ENCODE data around the gene ZNF597. TPM values are rescaled to one million over a fixed set of nuclear protein-coding genes. Genes with fewer than 3 reads are reported as not detected.

The ZNF597 gene
- total RNA-seq, 3 donors from 2014 or later = 2.1 to 3.6 (median 2.8) TPM

DNA sequence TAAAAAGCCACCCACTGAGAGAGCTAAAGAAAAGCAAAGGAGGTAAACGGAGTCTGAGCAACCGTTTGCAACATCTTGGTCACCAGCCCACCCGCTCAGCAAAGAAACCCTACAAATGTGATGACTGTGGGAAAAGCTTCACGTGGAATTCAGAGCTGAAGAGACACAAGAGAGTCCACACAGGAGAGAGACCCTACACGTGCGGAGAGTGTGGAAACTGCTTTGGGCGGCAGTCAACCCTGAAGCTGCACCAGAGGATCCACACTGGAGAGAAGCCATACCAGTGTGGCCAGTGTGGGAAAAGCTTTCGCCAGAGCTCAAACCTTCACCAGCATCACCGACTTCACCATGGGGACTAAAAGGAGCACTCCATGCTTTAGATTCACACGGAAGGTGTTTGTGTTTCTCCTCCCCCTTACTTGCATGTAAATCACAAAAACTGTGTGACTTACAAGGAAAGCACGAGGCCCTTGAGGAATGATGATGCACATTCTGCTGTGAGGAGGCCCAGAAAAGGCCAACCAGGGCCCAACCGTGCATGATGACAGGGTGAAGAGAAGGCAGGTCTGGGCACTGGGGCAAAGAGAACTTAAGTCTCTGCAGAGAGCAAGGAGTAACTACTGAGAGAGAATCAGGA is 34.6 kb downstream of the ZNF597 start:
- Histone ChIP-seq H3K36me3 (peaks cover 13% of the 10 kb centered on the region), H3K27ac (no peak overlapping the region), H3K27me3 (no peaks in the 10 kb centered on the region), H3K4me3 (no peak overlapping the region), H3K9me3 (peaks cover 93 to 99% of the 10 kb centered on the region in 2 donors), H3K4me1 (no peaks in the 10 kb centered on the region)
- intact Hi-C loops (cut with DNase I; ENCODE audit: low total_unique reads) = no loop called here
- no peak for DNase-seq (ENCODE audit: low spot score in 2 of 2)
- TF ChIP-seq, protein P1, sequence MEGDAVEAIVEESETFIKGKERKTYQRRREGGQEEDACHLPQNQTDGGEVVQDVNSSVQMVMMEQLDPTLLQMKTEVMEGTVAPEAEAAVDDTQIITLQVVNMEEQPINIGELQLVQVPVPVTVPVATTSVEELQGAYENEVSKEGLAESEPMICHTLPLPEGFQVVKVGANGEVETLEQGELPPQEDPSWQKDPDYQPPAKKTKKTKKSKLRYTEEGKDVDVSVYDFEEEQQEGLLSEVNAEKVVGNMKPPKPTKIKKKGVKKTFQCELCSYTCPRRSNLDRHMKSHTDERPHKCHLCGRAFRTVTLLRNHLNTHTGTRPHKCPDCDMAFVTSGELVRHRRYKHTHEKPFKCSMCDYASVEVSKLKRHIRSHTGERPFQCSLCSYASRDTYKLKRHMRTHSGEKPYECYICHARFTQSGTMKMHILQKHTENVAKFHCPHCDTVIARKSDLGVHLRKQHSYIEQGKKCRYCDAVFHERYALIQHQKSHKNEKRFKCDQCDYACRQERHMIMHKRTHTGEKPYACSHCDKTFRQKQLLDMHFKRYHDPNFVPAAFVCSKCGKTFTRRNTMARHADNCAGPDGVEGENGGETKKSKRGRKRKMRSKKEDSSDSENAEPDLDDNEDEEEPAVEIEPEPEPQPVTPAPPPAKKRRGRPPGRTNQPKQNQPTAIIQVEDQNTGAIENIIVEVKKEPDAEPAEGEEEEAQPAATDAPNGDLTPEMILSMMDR (IDR thresholded peaks at IDR 0.05) = no peak
- peak in 1 of 3 donors; percentile 15 for TF ChIP-seq POLR2AphosphoS5 (IDR thresholded peaks at IDR 0.05)
- TF ChIP-seq POLR2A (IDR thresholded peaks at IDR 0.05) = no peak

DNA sequence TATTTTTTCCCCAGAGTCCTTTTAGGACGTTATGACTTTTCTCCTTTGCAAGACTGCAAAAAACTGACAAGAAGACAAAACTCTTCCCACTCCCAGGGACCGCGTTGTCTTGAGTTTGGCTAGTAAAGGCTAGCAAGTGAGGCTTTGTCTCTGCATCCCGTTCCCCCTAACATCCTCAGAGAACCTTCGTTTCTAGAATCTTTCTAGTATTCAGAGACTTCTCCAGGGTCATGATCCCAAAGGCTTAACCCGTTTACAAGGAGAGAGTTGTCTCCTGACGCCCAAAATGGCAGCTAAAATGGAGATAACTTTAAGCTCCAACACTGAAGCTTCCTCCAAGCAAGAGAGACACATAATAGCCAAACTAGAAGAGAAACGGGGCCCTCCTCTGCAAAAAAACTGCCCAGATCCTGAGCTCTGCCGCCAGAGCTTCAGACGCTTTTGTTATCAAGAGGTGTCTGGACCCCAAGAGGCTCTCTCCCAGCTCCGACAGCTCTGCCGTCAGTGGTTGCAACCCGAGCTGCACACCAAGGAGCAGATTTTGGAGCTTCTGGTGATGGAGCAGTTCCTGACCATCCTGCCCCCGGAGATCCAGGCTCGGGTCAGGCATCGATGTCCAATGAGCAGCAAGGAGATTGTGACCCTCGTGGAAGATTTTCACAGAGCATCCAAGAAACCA is 41.4 kb downstream of the ZNF597 start:
- Histone ChIP-seq H3K4me3 (peak overlapping the region; percentile 86 to 98 (median 95)), H3K4me1 (no peaks in the 10 kb centered on the region), H3K27me3 (no peaks in the 10 kb centered on the region), H3K9me3 (peaks cover 39 to 47% of the 10 kb centered on the region in 2 donors), H3K36me3 (peaks cover 8% of the 10 kb centered on the region), H3K27ac (peak overlapping the region; percentile 91 to 95)
- no peak for DNase-seq (ENCODE audit: low spot score in 2 of 2)
- intact Hi-C loops (cut with DNase I; ENCODE audit: low total_unique reads) = no loop called here
- TF ChIP-seq, protein P1 (IDR thresholded peaks at IDR 0.05) = no peak
- TF ChIP-seq POLR2AphosphoS5 (IDR thresholded peaks at IDR 0.05) (no peak), POLR2A (IDR thresholded peaks at IDR 0.05) (no peak)

DNA sequence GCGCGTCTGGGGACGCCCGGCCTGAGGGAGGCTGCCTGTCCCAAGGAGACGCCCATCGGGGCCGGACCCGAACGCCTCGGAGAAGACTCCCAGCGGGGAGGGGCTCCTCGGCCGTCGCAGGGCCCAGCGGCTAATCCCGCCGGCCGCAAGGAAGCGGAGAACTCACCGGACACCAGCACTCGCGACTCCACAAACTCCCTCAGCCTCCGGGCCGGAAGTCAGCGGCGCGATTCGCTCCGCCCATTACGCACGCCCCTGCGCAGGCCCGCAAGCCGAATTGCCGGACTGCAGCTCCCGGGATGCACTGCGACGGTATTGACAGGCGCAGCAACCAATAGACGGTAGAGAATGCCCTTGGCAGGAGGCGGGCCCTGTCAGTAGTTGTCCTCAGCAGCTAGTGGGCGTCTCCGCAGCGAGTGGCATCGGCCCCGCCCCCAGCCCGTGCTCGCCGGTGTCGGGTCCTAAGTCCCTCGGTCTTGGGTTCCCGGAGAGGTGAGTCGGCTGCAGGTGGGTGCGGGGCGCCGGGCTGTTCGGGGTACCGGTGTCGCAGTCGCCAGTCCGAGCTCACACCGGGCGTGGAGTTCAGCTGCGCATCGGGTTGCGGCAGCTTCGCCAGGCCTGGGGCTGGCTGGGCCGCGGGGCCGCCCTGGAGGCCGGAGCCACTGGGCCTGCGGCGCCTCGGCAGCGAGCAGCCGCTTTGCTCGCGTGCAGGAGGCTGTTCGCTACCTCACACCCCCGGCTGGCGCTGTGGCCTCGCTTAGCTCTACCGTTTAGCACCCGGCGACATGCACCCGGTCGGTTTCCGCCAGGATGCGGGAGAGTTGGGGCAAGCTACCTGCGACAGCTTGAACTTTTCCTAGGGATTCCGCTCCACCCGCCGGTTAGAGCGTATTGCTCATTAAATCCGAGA is 42.3 kb downstream of the ZNF597 start, which contains the start of the genes ZNF174 and ZSCAN32:
ZNF174 (plus strand) TSS at position 437 of the 910 bp plus-strand sequence. CDS start 790 bp downstream, outside the sequence.
ZSCAN32 (minus strand) TSS at position 226 of the 910 bp plus-strand sequence. CDS start 3,447 bp downstream, outside the sequence.
- H3K9me3 ChIP-seq = peaks cover 38 to 47% of the 10 kb centered on the region in 2 donors
- peak within 1 kb of the TSS; percentile 86 to 98 (median 95) for H3K4me3 ChIP-seq
- peak within 1 kb of the TSS; percentile 91 to 95 for H3K27ac ChIP-seq
- intact Hi-C loops (cut with DNase I; ENCODE audit: low total_unique reads) = no loop called here
- no peaks in the 10 kb centered on the region for H3K4me1 ChIP-seq
- TF ChIP-seq POLR2A (IDR thresholded peaks at IDR 0.05) (no peak), POLR2AphosphoS5 (IDR thresholded peaks at IDR 0.05) (peak; percentile 56 to 81 (median 58))
- TF ChIP-seq, protein P1 (IDR thresholded peaks at IDR 0.05) = no peak
- no peaks in the 10 kb centered on the region for H3K27me3 ChIP-seq
- peak; percentile 98 to 99 for DNase-seq (ENCODE audit: low spot score in 2 of 2)
- H3K36me3 ChIP-seq = peaks cover 10% of the 10 kb centered on the region

DNA sequence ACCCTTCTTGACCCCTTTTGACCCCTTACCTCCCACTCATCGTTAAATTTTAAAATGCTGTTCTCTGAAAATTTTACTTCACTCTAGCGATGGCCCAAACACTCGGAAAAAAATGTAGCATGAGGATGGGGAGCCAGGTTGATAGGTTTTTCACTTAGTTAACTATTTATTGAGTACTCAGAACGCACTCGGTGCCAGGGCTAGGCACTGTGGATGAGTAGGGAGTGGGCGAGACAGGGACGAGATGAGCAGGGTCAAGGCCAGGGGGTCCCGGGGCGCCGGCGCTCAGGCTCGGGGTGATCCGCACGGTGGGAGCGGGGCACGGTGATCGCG is 42.9 kb downstream of the ZNF597 start:
- H3K27ac ChIP-seq = peak overlapping the region; percentile 91 to 95
- intact Hi-C loops (cut with DNase I; ENCODE audit: low total_unique reads) = no loop called here
- DNase-seq (ENCODE audit: low spot score in 2 of 2) = no peak
- TF ChIP-seq POLR2AphosphoS5 (IDR thresholded peaks at IDR 0.05) = no peak
- TF ChIP-seq, protein P1 (IDR thresholded peaks at IDR 0.05) = no peak
- no peak for TF ChIP-seq POLR2A (IDR thresholded peaks at IDR 0.05)
- no peaks in the 10 kb centered on the region for H3K4me1 ChIP-seq
- H3K27me3 ChIP-seq = no peaks in the 10 kb centered on the region
- peaks cover 37 to 47% of the 10 kb centered on the region in 2 donors for H3K9me3 ChIP-seq
- H3K36me3 ChIP-seq = peaks cover 6% of the 10 kb centered on the region
- H3K4me3 ChIP-seq = peak overlapping the region; percentile 86 to 98 (median 95)
